DOHH2 (cell line): ENCODE results near the gene RBFOX2.

ENCODE experiments used
- H3F3A ChIP-seq: fragments of 200-600 bp; sonication (generic), shearing (Covaris generic); 2 replicates; pipeline ENCODE4 v1.6.0; 2016; ENCODE audit warnings: antibody characterized with exemption, mild to moderate bottlenecking; ENCODE audit not compliant: control insufficient read depth, insufficient read depth
- H3K27ac ChIP-seq: fragments of 200-600 bp; sonication (generic); 2 replicates; pipeline ENCODE4 v1.5.1; 2014; ENCODE audit warnings: low read depth, mild to moderate bottlenecking, low read length, moderate library complexity
- H3K27me3 ChIP-seq: fragments of 200-600 bp; sonication (generic); 2 replicates; pipeline ENCODE4 v1.6.1; 2014; ENCODE audit warnings: mild to moderate bottlenecking, low read length, mixed read lengths; ENCODE audit not compliant: control insufficient read depth
- H3K36me3 ChIP-seq: fragments of 200-600 bp; sonication (generic); 2 replicates; pipeline ENCODE4 v1.6.1; 2014; ENCODE audit warnings: mild to moderate bottlenecking, low read length, moderate library complexity, mixed read lengths; ENCODE audit not compliant: control insufficient read depth
- H3K4me1 ChIP-seq: fragments of 200-600 bp; sonication (generic); 2 replicates; pipeline ENCODE4 v1.6.1; 2014; ENCODE audit warnings: mild to moderate bottlenecking, low read length, mixed read lengths; ENCODE audit not compliant: control insufficient read depth
- H3K4me2 ChIP-seq: fragments of 200-600 bp; sonication (generic); 2 replicates; pipeline ENCODE4 v1.6.0; 2014; ENCODE audit warnings: mild to moderate bottlenecking, low read length, moderate library complexity
- H3K4me3 ChIP-seq: fragments of 200-600 bp; sonication (generic); 2 replicates; pipeline ENCODE4 v1.5.1; 2014; ENCODE audit warnings: mild to moderate bottlenecking, low read length, mixed read lengths
- H3K79me2 ChIP-seq: fragments of 200-600 bp; sonication (generic); 2 replicates; pipeline ENCODE4 v1.6.1; 2014; ENCODE audit warnings: mild to moderate bottlenecking, low read length, mixed read lengths; ENCODE audit not compliant: control insufficient read depth
- H3K9me2 ChIP-seq: fragments of 200-600 bp; sonication (generic); replicated peaks from 2 replicates; pipeline ENCODE4 v1.6.1; 2014; ENCODE audit warnings: mild to moderate bottlenecking, low read length, mixed read lengths; ENCODE audit not compliant: control insufficient read depth
- H3K9me3 ChIP-seq: fragments of 200-600 bp; sonication (generic); 2 replicates; pipeline ENCODE4 v1.6.1; 2014; ENCODE audit warnings: antibody characterized with exemption, low read length, mixed read lengths; ENCODE audit not compliant: control insufficient read depth, insufficient read depth
- H4K20me1 ChIP-seq: fragments of 200-600 bp; sonication (generic); 2 replicates; pipeline ENCODE4 v1.6.0; 2014; ENCODE audit warnings: low read depth, mild to moderate bottlenecking, antibody characterized with exemption, low read length, moderate library complexity; ENCODE audit not compliant: control insufficient read depth, insufficient read depth
- EZH2phosphoT487 ChIP-seq: fragments of 200-600 bp; sonication (generic); IDR thresholded peaks from 2 replicates; pipeline ENCODE4 v1.6.1; 2017; ENCODE audit warnings: borderline replicate concordance, mild to moderate bottlenecking, antibody characterized with exemption, low read length, moderate library complexity, mixed read lengths
- TF ChIP-seq, protein P1 (sequence below): fragments of 200-600 bp; sonication (generic); IDR thresholded peaks from one replicate; pipeline ENCODE4 v1.5.1; 2014; ENCODE audit warnings: antibody characterized with exemption, mild to moderate bottlenecking, low read depth, low read length; ENCODE audit not compliant: poor library complexity, severe bottlenecking

RBFOX2 gene

DNA sequence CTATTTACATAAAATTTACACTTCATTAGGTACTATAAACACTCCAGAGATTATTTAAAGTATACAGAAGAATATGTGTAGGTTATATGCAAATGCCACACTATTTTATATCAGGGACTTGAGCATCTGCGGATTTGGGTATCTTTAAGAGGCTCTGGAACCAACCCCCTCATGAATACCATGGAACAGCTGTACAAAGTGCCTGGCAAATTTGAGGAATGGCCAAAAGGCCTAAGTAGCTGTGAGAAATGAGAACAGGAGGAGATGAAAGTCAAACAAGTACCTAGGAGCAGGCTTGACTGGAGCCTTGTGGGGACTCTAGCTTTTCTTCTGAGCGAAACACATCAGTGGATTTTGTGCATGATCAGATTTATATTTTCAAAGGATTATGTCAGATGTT, 149.3 kb downstream of the RBFOX2 start:
- no peak for TF ChIP-seq EZH2phosphoT487
- TF ChIP-seq, protein P1, sequence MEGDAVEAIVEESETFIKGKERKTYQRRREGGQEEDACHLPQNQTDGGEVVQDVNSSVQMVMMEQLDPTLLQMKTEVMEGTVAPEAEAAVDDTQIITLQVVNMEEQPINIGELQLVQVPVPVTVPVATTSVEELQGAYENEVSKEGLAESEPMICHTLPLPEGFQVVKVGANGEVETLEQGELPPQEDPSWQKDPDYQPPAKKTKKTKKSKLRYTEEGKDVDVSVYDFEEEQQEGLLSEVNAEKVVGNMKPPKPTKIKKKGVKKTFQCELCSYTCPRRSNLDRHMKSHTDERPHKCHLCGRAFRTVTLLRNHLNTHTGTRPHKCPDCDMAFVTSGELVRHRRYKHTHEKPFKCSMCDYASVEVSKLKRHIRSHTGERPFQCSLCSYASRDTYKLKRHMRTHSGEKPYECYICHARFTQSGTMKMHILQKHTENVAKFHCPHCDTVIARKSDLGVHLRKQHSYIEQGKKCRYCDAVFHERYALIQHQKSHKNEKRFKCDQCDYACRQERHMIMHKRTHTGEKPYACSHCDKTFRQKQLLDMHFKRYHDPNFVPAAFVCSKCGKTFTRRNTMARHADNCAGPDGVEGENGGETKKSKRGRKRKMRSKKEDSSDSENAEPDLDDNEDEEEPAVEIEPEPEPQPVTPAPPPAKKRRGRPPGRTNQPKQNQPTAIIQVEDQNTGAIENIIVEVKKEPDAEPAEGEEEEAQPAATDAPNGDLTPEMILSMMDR, result no peak
- peak overlapping the region; percentile 80 for H3K4me2 ChIP-seq
- peaks cover 39% of the 10 kb centered on the region for H3F3A ChIP-seq
- peaks cover 100% of the 10 kb centered on the region for H3K4me1 ChIP-seq
- peaks cover 99% of the 10 kb centered on the region for H3K79me2 ChIP-seq
- H3K4me3 ChIP-seq, result peak overlapping the region; percentile 53
- H3K27ac ChIP-seq, result peak overlapping the region; percentile 86
- peaks cover 8% of the 10 kb centered on the region; the same call in 1 of the 2 replicates for H3K9me3 ChIP-seq
- H3K27me3 ChIP-seq, result no peaks in the 10 kb centered on the region
- H4K20me1 ChIP-seq, result no peaks in the 10 kb centered on the region
- H3K9me2 ChIP-seq, result no peaks in the 10 kb centered on the region
- H3K36me3 ChIP-seq, result peaks cover 11% of the 10 kb centered on the region

DNA sequence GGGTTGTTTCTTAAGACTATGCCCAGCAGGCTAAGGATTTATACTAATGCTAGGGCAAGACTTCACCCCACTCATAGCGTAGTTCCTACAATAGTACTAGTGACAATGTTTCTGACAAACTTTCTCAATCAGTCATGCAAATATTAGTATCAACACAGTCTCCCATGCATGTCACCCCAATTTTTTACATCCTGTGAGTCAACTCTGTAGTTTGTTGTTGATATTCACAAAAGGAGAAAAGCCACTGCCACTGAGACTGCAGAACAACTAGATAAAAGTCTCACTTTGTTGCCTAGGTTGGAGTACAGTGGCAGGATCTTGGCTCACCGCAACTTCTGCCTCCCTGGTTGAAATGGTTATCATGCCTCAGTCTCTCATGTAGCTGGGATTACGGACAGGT, 155.2 kb downstream of the RBFOX2 start:
- H3K9me3 ChIP-seq, result peaks cover 8% of the 10 kb centered on the region; the same call in 1 of the 2 replicates
- H3F3A ChIP-seq, result peaks cover 28% of the 10 kb centered on the region
- H3K4me3 ChIP-seq, result peak overlapping the region; percentile 53
- TF ChIP-seq, protein P1, result no peak
- H3K79me2 ChIP-seq, result peaks cover 99% of the 10 kb centered on the region
- H4K20me1 ChIP-seq, result no peaks in the 10 kb centered on the region
- no peaks in the 10 kb centered on the region for H3K27me3 ChIP-seq
- H3K4me2 ChIP-seq, result peak overlapping the region; percentile 70
- H3K4me1 ChIP-seq, result peaks cover 100% of the 10 kb centered on the region
- H3K27ac ChIP-seq, result peak overlapping the region; percentile 86
- no peaks in the 10 kb centered on the region for H3K9me2 ChIP-seq
- peaks cover 30% of the 10 kb centered on the region for H3K36me3 ChIP-seq

DNA sequence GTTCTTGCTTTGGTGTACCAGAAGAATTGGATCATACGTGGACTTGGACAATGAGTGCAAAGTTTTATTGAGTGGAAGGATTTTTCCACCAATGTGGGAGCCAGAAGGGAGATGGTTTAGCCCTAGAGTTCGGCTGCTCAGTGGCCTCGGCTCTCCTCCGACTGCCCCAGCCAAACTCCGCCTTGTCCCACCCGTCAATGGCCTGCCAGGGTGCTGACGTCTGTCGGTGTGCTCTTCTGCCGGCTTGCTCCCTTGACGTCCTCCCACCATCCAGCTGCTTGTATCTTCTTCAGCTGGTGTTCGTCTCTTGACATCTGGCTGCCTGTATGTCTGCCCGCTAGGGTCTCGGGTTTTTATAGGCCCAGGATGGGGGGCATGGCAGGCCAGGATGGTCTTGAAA, 156.2 kb downstream of the RBFOX2 start:
- H3K79me2 ChIP-seq, result peaks cover 99% of the 10 kb centered on the region
- H3K27me3 ChIP-seq, result no peaks in the 10 kb centered on the region
- H3K9me3 ChIP-seq, result peaks cover 8% of the 10 kb centered on the region; the same call in 1 of the 2 replicates
- peaks cover 30% of the 10 kb centered on the region for H3K36me3 ChIP-seq
- no peaks in the 10 kb centered on the region for H4K20me1 ChIP-seq
- H3K4me2 ChIP-seq, result peak overlapping the region; percentile 70
- peaks cover 26% of the 10 kb centered on the region for H3F3A ChIP-seq
- TF ChIP-seq, protein P1, result no peak
- no peak for TF ChIP-seq EZH2phosphoT487
- no peaks in the 10 kb centered on the region for H3K9me2 ChIP-seq
- H3K4me3 ChIP-seq, result no peak overlapping the region
- H3K27ac ChIP-seq, result peak overlapping the region; percentile 86
- H3K4me1 ChIP-seq, result peaks cover 100% of the 10 kb centered on the region
